GM12892 (cell line): ENCODE results near the gene C1orf210.

Experiments
- POLR2AphosphoS5 ChIP-seq: IDR thresholded peaks from 2 replicates; pipeline ENCODE4 v1.6.1; 2011; ENCODE audit warnings: low read depth, low read length, control low read depth
- TAF1 ChIP-seq: IDR thresholded peaks from 2 replicates; pipeline ENCODE4 v1.6.1; 2011; ENCODE audit warnings: low read depth, mild to moderate bottlenecking, control low read depth, low read length, borderline replicate concordance

- no peak for TF ChIP-seq POLR2AphosphoS5
- TF ChIP-seq TAF1, result no peak
Measured at GRCh38 chr1:43327549-43328292, 42.3 kb upstream of the C1orf210 start.
